HG02623 (cell line): ENCODE measurements around the gene TMED1.
"Not testable (repeated sequence)": the region's sequence is repeated elsewhere in the genome, so short reads cannot be mapped to it uniquely, and the experiment has no call there.

Source experiments
- ATAC-seq: cut with Tn5 transposase; IDR thresholded peaks from one replicate; pipeline ENCODE4 v1.9.1; 2021; ENCODE audit warnings: moderate library complexity; ENCODE audit not compliant: unreplicated experiment

Gene TMED1

GRCh38 chr19:10835754-10836478 is at the start of gene TMED1:
TSS of gene TMED1 (minus strand) at chr19:10836212. CDS start at chr19:10836191, 21 bp downstream.
- peak; percentile 70 for ATAC-seq

GRCh38 chr19:10885201-10886169 is 49.5 kb upstream of the TMED1 start:
- ATAC-seq = no peak

- ATAC-seq = no peak
Measured at GRCh38 chr19:10884274-10884673, 48.3 kb upstream of the TMED1 start.

- no peak for ATAC-seq
Measured at GRCh38 chr19:10882108-10882457, 46.1 kb upstream of the TMED1 start.

- ATAC-seq = no peak
Measured at GRCh38 chr19:10881403-10882107, 45.5 kb upstream of the TMED1 start.

GRCh38 chr19:10878253-10878652 is 42.2 kb upstream of the TMED1 start:
- no peak for ATAC-seq

- ATAC-seq = not testable (repeated sequence)
Measured at GRCh38 chr19:10877608-10878007, 41.6 kb upstream of the TMED1 start.

GRCh38 chr19:10876459-10877240 is 40.6 kb upstream of the TMED1 start:
- peak; percentile 35 for ATAC-seq

- no peak for ATAC-seq
Measured at GRCh38 chr19:10874024-10874423, 38.0 kb upstream of the TMED1 start.

GRCh38 chr19:10872546-10873107 is 36.6 kb upstream of the TMED1 start:
- no peak for ATAC-seq

- ATAC-seq = peak; percentile 20
Measured at GRCh38 chr19:10871711-10872545, 35.9 kb upstream of the TMED1 start.

GRCh38 chr19:10870955-10871603 is 35.1 kb upstream of the TMED1 start, which contains the start of gene CARM1:
TSS of gene CARM1 (plus strand) at chr19:10871553. CDS start at chr19:10871703, 150 bp downstream.
- peak; percentile 68 for ATAC-seq

- no peak for ATAC-seq
Measured at GRCh38 chr19:10870501-10870954, 34.5 kb upstream of the TMED1 start.

GRCh38 chr19:10869872-10870311 is 33.9 kb upstream of the TMED1 start:
- not testable (repeated sequence) for ATAC-seq

- no peak for ATAC-seq
Measured at GRCh38 chr19:10868872-10869547, 33.0 kb upstream of the TMED1 start.

GRCh38 chr19:10866495-10866894 is 30.5 kb upstream of the TMED1 start:
- no peak for ATAC-seq

GRCh38 chr19:10864538-10864899 is 28.5 kb upstream of the TMED1 start:
- no peak for ATAC-seq

- no peak for ATAC-seq
Measured at GRCh38 chr19:10863107-10863717, 27.2 kb upstream of the TMED1 start.
